ENCODE results near the gene ZNF385A.

Gene ZNF385A

DNA sequence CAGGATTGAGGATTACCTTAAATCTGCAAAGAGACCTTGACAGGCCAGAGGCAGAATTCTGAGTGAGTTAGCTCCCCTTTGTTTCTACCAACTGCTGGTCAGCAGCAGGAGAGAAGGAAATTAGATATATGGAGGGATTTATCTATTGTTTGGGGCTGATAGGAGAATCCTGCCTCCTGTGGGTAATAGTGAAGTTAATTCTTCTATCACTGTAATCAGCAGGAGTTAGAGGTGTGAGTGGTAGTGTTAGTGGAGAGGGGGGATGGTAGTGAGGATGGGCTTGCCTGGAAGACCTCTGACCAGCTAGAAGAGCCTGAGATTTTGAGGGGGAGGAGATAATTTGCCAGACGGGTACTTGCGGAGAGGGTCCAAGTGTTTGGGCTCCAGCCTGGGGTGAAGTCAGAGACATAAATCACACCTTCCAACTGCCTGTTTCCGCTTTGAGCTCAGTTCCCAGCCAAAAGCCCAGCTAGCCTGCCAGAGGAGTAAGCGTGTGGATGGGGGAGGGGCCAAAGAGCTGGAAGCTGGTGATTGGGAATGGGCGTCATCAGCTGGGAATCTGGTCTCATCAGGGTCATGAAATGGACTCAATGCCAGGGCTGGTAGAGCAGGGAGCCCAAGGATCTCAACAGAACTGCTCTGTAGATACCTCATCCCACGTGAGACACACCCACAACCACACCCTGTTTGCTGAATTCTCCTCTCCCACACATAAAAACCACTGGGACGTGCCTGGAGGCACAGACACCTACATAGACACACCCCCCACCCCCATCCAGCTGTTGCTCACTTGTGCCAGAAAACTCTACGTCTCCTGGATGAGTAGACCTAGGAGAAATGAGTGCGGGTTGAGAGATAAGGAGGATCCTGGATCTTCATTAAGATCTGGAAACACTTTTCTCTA is 47.6 kb upstream of the ZNF385A start (continued):
- TF ChIP-seq, protein P1, sequence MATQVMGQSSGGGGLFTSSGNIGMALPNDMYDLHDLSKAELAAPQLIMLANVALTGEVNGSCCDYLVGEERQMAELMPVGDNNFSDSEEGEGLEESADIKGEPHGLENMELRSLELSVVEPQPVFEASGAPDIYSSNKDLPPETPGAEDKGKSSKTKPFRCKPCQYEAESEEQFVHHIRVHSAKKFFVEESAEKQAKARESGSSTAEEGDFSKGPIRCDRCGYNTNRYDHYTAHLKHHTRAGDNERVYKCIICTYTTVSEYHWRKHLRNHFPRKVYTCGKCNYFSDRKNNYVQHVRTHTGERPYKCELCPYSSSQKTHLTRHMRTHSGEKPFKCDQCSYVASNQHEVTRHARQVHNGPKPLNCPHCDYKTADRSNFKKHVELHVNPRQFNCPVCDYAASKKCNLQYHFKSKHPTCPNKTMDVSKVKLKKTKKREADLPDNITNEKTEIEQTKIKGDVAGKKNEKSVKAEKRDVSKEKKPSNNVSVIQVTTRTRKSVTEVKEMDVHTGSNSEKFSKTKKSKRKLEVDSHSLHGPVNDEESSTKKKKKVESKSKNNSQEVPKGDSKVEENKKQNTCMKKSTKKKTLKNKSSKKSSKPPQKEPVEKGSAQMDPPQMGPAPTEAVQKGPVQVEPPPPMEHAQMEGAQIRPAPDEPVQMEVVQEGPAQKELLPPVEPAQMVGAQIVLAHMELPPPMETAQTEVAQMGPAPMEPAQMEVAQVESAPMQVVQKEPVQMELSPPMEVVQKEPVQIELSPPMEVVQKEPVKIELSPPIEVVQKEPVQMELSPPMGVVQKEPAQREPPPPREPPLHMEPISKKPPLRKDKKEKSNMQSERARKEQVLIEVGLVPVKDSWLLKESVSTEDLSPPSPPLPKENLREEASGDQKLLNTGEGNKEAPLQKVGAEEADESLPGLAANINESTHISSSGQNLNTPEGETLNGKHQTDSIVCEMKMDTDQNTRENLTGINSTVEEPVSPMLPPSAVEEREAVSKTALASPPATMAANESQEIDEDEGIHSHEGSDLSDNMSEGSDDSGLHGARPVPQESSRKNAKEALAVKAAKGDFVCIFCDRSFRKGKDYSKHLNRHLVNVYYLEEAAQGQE (tag by site-specific recombination; IDR thresholded peaks at IDR 0.05), result no peak; the same call in 1 of the 2 replicates
- no peak for TF ChIP-seq ZNF302 (tag by site-specific recombination; IDR thresholded peaks at IDR 0.05; ENCODE audit: low read depth)
- no peak for TF ChIP-seq ZNF473 (tag by site-specific recombination; IDR thresholded peaks at IDR 0.05)
- no peak for TF ChIP-seq ZNF23 (tag by site-specific recombination; IDR thresholded peaks at IDR 0.05; ENCODE audit: borderline replicate concordance)
- TF ChIP-seq, protein P2, sequence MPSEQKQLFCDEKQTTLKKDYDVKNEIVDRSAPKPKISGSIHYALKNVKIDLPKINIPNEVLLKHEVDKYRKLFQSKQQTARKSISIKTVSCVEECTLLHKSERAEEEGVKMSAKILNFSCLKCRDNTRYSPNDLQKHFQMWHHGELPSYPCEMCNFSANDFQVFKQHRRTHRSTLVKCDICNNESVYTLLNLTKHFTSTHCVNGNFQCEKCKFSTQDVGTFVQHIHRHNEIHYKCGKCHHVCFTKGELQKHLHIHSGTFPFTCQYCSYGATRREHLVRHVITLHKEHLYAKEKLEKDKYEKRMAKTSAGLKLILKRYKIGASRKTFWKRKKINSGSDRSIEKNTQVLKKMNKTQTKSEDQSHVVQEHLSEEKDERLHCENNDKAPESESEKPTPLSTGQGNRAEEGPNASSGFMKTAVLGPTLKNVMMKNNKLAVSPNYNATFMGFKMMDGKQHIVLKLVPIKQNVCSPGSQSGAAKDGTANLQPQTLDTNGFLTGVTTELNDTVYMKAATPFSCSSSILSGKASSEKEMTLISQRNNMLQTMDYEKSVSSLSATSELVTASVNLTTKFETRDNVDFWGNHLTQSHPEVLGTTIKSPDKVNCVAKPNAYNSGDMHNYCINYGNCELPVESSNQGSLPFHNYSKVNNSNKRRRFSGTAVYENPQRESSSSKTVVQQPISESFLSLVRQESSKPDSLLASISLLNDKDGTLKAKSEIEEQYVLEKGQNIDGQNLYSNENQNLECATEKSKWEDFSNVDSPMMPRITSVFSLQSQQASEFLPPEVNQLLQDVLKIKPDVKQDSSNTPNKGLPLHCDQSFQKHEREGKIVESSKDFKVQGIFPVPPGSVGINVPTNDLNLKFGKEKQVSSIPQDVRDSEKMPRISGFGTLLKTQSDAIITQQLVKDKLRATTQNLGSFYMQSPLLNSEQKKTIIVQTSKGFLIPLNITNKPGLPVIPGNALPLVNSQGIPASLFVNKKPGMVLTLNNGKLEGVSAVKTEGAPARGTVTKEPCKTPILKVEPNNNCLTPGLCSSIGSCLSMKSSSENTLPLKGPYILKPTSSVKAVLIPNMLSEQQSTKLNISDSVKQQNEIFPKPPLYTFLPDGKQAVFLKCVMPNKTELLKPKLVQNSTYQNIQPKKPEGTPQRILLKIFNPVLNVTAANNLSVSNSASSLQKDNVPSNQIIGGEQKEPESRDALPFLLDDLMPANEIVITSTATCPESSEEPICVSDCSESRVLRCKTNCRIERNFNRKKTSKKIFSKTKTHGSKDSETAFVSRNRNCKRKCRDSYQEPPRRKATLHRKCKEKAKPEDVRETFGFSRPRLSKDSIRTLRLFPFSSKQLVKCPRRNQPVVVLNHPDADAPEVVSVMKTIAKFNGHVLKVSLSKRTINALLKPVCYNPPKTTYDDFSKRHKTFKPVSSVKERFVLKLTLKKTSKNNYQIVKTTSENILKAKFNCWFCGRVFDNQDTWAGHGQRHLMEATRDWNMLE (tag by site-specific recombination; conservative IDR thresholded peaks at IDR 0.05; ENCODE audit: low read depth), result no peak
- TF ChIP-seq, protein P3, sequence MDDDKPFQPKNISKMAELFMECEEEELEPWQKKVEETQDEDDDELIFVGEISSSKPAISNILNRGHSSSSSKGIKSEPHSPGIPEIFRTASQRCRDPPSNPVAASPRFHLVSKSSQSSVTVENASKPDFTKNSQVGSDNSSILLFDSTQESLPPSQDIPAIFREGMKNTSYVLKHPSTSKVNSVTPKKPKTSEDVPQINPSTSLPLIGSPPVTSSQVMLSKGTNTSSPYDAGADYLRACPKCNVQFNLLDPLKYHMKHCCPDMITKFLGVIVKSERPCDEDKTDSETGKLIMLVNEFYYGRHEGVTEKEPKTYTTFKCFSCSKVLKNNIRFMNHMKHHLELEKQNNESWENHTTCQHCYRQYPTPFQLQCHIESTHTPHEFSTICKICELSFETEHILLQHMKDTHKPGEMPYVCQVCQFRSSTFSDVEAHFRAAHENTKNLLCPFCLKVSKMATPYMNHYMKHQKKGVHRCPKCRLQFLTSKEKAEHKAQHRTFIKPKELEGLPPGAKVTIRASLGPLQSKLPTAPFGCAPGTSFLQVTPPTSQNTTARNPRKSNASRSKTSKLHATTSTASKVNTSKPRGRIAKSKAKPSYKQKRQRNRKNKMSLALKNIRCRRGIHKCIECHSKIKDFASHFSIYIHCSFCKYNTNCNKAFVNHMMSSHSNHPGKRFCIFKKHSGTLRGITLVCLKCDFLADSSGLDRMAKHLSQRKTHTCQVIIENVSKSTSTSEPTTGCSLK (tag by site-specific recombination; IDR thresholded peaks at IDR 0.05), result no peak
- no peak for TF ChIP-seq ZNF791 (tag by site-specific recombination; IDR thresholded peaks at IDR 0.05)
- no peak for TF ChIP-seq GFI1B (tag by site-specific recombination; IDR thresholded peaks at IDR 0.05)
- TF ChIP-seq ZNF677 (tag by site-specific recombination; IDR thresholded peaks at IDR 0.05), result no peak
- no peak for TF ChIP-seq ZSCAN16 (tag by site-specific recombination; IDR thresholded peaks at IDR 0.05)
- no peak for TF ChIP-seq GLI4 (tag by site-specific recombination; IDR thresholded peaks at IDR 0.05)
- no peak for TF ChIP-seq ZNF239 (tag by site-specific recombination; IDR thresholded peaks at IDR 0.05)
- 0 out of 2 replicates have a peak, but pooled peaks have one; percentile 10 for TF ChIP-seq ZFP69B (tag by site-specific recombination; IDR thresholded peaks at IDR 0.05)
- no peak for TF ChIP-seq ZNF138 (tag by site-specific recombination; IDR thresholded peaks at IDR 0.05; ENCODE audit: borderline replicate concordance)
- no peak for TF ChIP-seq ZNF114 (tag by site-specific recombination; IDR thresholded peaks at IDR 0.05)
- no peak for TF ChIP-seq ZBTB20 (tag by site-specific recombination; IDR thresholded peaks at IDR 0.05)
- no peak for TF ChIP-seq ZNF174 (tag by site-specific recombination; IDR thresholded peaks at IDR 0.05)
- TF ChIP-seq ZNF624 (tag by site-specific recombination; IDR thresholded peaks at IDR 0.05), result no peak
- TF ChIP-seq, protein P4, sequence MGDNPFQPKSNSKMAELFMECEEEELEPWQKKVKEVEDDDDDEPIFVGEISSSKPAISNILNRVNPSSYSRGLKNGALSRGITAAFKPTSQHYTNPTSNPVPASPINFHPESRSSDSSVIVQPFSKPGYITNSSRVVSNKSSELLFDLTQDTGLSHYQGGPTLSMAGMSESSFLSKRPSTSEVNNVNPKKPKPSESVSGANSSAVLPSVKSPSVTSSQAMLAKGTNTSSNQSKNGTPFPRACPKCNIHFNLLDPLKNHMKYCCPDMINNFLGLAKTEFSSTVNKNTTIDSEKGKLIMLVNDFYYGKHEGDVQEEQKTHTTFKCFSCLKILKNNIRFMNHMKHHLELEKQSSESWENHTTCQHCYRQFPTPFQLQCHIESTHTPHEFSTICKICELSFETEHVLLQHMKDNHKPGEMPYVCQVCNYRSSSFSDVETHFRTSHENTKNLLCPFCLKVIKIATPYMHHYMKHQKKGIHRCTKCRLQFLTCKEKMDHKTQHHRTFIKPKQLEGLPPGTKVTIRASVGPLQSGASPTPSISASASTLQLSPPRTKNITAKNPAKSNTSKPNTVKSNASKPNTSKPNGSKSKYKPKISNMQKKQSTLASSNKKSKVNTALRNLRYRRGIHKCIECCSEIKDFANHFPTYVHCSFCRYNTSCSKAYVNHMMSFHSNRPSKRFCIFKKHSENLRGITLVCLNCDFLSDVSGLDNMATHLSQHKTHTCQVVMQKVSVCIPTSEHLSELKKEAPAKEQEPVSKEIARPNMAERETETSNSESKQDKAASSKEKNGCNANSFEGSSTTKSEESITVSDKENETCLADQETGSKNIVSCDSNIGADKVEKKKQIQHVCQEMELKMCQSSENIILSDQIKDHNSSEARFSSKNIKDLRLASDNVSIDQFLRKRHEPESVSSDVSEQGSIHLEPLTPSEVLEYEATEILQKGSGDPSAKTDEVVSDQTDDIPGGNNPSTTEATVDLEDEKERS (tag by site-specific recombination; IDR thresholded peaks at IDR 0.05), result no peak
- TF ChIP-seq, protein P5, sequence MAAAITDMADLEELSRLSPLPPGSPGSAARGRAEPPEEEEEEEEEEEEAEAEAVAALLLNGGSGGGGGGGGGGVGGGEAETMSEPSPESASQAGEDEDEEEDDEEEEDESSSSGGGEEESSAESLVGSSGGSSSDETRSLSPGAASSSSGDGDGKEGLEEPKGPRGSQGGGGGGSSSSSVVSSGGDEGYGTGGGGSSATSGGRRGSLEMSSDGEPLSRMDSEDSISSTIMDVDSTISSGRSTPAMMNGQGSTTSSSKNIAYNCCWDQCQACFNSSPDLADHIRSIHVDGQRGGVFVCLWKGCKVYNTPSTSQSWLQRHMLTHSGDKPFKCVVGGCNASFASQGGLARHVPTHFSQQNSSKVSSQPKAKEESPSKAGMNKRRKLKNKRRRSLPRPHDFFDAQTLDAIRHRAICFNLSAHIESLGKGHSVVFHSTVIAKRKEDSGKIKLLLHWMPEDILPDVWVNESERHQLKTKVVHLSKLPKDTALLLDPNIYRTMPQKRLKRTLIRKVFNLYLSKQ (tag by site-specific recombination; IDR thresholded peaks at IDR 0.05; ENCODE audit: borderline replicate concordance), result no peak
- no peak for TF ChIP-seq MYNN (tag by site-specific recombination; IDR thresholded peaks at IDR 0.05; ENCODE audit: borderline replicate concordance)
- TF ChIP-seq ZNF654 (tag by site-specific recombination; IDR thresholded peaks at IDR 0.05; ENCODE audit: low read depth), result no peak
- TF ChIP-seq ZBTB1 (tag by site-specific recombination; IDR thresholded peaks at IDR 0.05), result no peak
